Common myeloid progenitor, CD34-positive (primary cell): ENCODE data around the gene RALGDS.

ENCODE experiments used
- CTCF ChIA-PET: fragments of 350-600 bp; sonication (Branson Sonifier 250); formaldehyde crosslinking; loops from one replicate; lab custom pipeline; 2021; ENCODE audit warnings: antibody characterized with exemption; lab: Charles Lee
- POLR2A ChIA-PET: fragments of 350-600 bp; sonication (Branson Sonifier 250); formaldehyde crosslinking; loops from one replicate; lab custom pipeline; 2021; ENCODE audit warnings: antibody characterized with exemption; lab: Charles Lee
- DNase-seq, 3 donors: peaks; one replicate each; pipeline versions ENCODE4 v3.0.0 to v3.0.0-alpha.2; 2013
- H3K27ac ChIP-seq, 2 experiments: 1 replicate in 1 of 2; 2 replicates in 1 of 2; pipeline ENCODE4 v1.7.0; 2013; ENCODE audit warnings: inconsistent platforms in 2 of 2, low read length in 2 of 2, mild to moderate bottlenecking in 2 of 2, low read depth in 1 of 2, moderate library complexity in 1 of 2; ENCODE audit not compliant: severe bottlenecking in 2 of 2, insufficient read depth in 1 of 2, poor library complexity in 1 of 2
- H3K27me3 ChIP-seq, 5 experiments: replicated peaks in 2 of 5; 1 replicate in 3 of 5; 2 replicates in 2 of 5; pipeline versions ENCODE4 v1.6.1 to v1.7.0; 2013; ENCODE audit warnings: low read length in 4 of 5, mild to moderate bottlenecking in 2 of 5, moderate library complexity in 2 of 5, inconsistent platforms in 1 of 5; ENCODE audit not compliant: insufficient read depth in 5 of 5, control insufficient read depth in 4 of 5
- H3K36me3 ChIP-seq, 4 experiments: 1 replicate in 2 of 4; 2 replicates in 2 of 4; pipeline versions ENCODE4 v1.6.1 to v1.7.0; 2013; ENCODE audit warnings: low read length in 3 of 4, control low read depth in 1 of 4, mild to moderate bottlenecking in 1 of 4; ENCODE audit not compliant: control insufficient read depth in 4 of 4, insufficient read depth in 4 of 4
- H3K4me1 ChIP-seq, 4 experiments: 1 replicate in 3 of 4; 2 replicates in 1 of 4; pipeline versions ENCODE4 v1.6.1 to v1.7.1; 2013; ENCODE audit warnings: low read length in 3 of 4, mild to moderate bottlenecking in 3 of 4, control low read depth in 1 of 4, inconsistent platforms in 1 of 4, moderate library complexity in 1 of 4; ENCODE audit not compliant: control insufficient read depth in 4 of 4, insufficient read depth in 4 of 4; ENCODE audit errors: control extremely low read depth in 1 of 4
- H3K4me3 ChIP-seq, 7 experiments: 1 replicate in 4 of 7; 2 replicates in 3 of 7; pipeline versions ENCODE4 v1.5.1 to v1.7.0; 2013; ENCODE audit warnings: mild to moderate bottlenecking in 7 of 7, low read length in 6 of 7, moderate library complexity in 6 of 7, inconsistent platforms in 2 of 7, low read depth in 2 of 7, control low read depth in 1 of 7; ENCODE audit not compliant: insufficient read depth in 4 of 7, control insufficient read depth in 1 of 7; ENCODE audit errors: extremely low read depth in 1 of 7
- H3K9me3 ChIP-seq, 5 experiments: 1 replicate in 4 of 5; 2 replicates in 1 of 5; pipeline versions ENCODE4 v1.6.1 to v1.7.1; 2013; ENCODE audit warnings: low read length in 4 of 5, mild to moderate bottlenecking in 2 of 5, inconsistent platforms in 1 of 5, low read depth in 1 of 5, moderate library complexity in 1 of 5; ENCODE audit not compliant: control insufficient read depth in 4 of 5, insufficient read depth in 2 of 5; ENCODE audit errors: control extremely low read depth in 1 of 5
- WGBS: methylation state at CpG from one replicate; pipeline ENCODE4 v1.1.5; 2013; ENCODE audit not compliant: insufficient coverage; 5-methylcytosine and 5-hydroxymethylcytosine counted together

RALGDS gene

DNA sequence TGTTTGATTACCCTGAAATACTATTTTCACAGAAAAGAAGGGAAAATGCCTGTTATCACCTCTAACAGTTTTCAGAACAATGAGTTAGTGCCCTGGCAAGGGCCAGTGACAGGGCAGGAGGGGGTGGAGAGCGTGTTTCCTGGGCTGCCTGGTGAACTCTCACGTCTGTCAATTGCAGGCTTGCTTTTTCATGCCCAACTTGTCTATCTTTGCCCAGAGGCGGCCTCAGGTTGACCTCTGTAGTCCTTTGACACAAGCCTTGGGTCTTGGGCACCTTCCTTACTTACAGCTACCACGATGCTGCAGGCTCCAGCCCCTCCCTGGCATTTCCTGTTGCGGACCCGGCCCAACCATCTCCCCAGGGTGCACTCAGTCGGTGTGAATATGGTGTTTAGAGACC lies 61.4 kb downstream of the RALGDS start:
- POLR2A ChIA-PET, result interaction anchor here (0.6 kb wide), 1 partner anchor 38 kb away, joined by 5 read pairs; no protein-coding TSS in a partner anchor
- H3K4me1 ChIP-seq, result peaks cover 5 to 76% (median 70%) of the 10 kb centered on the region in 4 experiments
- no peaks in the 10 kb centered on the region for H3K27me3 ChIP-seq
- H3K27ac ChIP-seq, result peak overlapping the region in 1 of 2 experiments; percentile 77
- DNase-seq, result peak in 2 of 3 donors; percentile 11 to 35
- peaks cover 2 to 43% (median 16%) of the 10 kb centered on the region in 4 experiments for H3K36me3 ChIP-seq
- H3K9me3 ChIP-seq, result no peaks in the 10 kb centered on the region
- 16% methylated on average over 4 of the region's 7 CpGs for WGBS
- CTCF ChIA-PET, result interaction anchor here (0.7 to 2.6 kb wide), 7 partner anchors 8 to 89 kb away, joined by 3 to 14 read pairs (median 3); no protein-coding TSS in a partner anchor
- H3K4me3 ChIP-seq, result peak overlapping the region in 3 of 7 experiments; percentile 22 to 44 (median 38)

DNA sequence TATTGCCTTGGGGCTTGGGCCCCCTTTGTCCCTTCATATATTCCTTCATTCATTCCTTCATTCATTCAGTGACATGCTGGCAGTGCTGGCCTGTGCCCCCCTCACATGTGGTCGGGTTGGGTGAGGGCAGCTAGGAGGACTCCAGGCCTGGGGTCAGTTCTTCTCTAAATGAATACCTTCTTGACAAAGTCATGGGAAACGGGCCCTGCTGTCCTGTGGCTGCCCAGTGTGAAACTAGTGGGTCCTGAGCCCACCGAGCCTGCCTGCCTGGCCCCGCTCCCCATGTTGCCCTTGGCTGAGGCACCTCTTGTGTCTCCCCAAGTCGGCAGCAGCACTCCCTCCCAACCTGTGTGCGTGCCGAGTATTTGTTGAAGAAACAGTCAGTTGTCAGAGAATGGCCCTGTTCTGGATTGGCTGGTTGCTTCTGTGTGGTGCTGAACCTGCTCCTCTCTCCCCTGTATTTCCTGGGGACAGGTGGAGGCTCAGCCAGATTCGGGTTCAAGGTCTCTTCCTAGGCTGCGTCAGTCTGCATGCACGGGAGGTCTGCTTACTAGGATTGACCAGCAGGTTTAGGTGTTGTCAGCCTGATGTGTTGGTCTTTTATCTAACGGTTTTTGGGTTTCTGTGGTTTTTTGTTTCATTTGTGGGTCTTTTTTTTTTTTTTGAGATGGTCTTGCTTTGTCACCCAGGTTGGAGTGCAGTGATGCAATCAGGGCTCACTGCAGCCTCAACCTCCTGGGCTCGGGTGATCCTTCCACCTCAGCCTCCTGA lies 62.3 kb downstream of the RALGDS start:
- Histone ChIP-seq H3K27ac (peak overlapping the region; percentile 43 to 77), H3K4me1 (peaks cover 5 to 71% (median 68%) of the 10 kb centered on the region in 4 experiments), H3K27me3 (no peaks in the 10 kb centered on the region), H3K4me3 (peak overlapping the region in 1 of 7 experiments; percentile 28), H3K36me3 (peaks cover 2 to 46% (median 24%) of the 10 kb centered on the region in 4 experiments), H3K9me3 (no peaks in the 10 kb centered on the region)
- DNase-seq, result peak; percentile 25 to 78 (median 68)
- WGBS, result 64% methylated on average over 10 of the region's 12 CpGs
- ChIA-PET POLR2A (interaction anchor here (0.8 kb wide), 1 partner anchor 28 kb away, joined by 3 read pairs; the partner anchor contains the start of gene GTF3C5), CTCF (interaction anchor here (1.1 to 2.7 kb wide), 6 partner anchors 10 to 90 kb away, joined by 3 to 15 read pairs (median 6); no protein-coding TSS in a partner anchor)

DNA sequence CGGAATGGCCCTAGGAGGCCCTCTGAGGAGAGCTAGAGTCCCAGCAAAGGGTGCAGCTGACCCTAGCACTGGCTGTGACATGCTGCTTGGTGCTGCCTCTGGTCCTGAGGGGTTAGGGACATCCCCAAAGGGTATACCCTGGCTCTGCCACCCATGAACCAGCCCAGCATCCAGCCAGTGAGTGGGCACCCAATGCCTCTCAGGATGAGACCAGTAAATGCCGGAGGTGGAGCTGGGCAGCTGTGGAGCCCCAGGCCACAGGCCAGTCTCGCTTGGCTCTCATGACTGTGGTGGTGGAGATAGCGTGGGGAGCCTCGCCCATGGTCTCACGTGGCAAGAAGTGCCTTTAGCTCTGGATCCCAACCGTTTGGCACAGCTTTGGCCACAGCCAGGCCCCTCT lies 63.0 kb downstream of the RALGDS start:
- peaks cover 5 to 65% (median 62%) of the 10 kb centered on the region in 4 experiments for H3K4me1 ChIP-seq
- no peaks in the 10 kb centered on the region for H3K27me3 ChIP-seq
- H3K27ac ChIP-seq, result peak overlapping the region in 1 of 2 experiments; percentile 77
- DNase-seq, result no peak
- no peaks in the 10 kb centered on the region for H3K9me3 ChIP-seq
- H3K36me3 ChIP-seq, result peaks cover 2 to 52% (median 27%) of the 10 kb centered on the region in 4 experiments
- ChIA-PET CTCF (interaction anchor here (1.1 to 2.7 kb wide), 9 partner anchors 9 to 89 kb away, joined by 3 to 15 read pairs (median 5); no protein-coding TSS in a partner anchor), POLR2A (interaction anchor here (0.8 kb wide), 1 partner anchor 27 kb away, joined by 3 read pairs; the partner anchor contains the start of gene GTF3C5)
- WGBS, result 93% methylated on average over 7 of the region's 7 CpGs
- H3K4me3 ChIP-seq, result peak overlapping the region in 1 of 7 experiments; percentile 51

- 95% methylated on average over 11 of the region's 12 CpGs for WGBS
- Histone ChIP-seq H3K27ac (peak overlapping the region in 1 of 2 experiments; percentile 77), H3K4me1 (peaks cover 5 to 63% (median 59%) of the 10 kb centered on the region in 4 experiments), H3K4me3 (peak overlapping the region in 1 of 7 experiments; percentile 51), H3K9me3 (no peaks in the 10 kb centered on the region), H3K36me3 (peaks cover 2 to 56% (median 29%) of the 10 kb centered on the region in 4 experiments), H3K27me3 (no peaks in the 10 kb centered on the region)
- CTCF ChIA-PET, result interaction anchor here (0.6 to 2.7 kb wide), 14 partner anchors 9 to 90 kb away, joined by 3 to 15 read pairs (median 4); no protein-coding TSS in a partner anchor
- DNase-seq, result no peak
- POLR2A ChIA-PET, result no interaction called here
Observed at GRCh38 chr9:133057553-133057952, 63.5 kb downstream of the RALGDS start.

DNA sequence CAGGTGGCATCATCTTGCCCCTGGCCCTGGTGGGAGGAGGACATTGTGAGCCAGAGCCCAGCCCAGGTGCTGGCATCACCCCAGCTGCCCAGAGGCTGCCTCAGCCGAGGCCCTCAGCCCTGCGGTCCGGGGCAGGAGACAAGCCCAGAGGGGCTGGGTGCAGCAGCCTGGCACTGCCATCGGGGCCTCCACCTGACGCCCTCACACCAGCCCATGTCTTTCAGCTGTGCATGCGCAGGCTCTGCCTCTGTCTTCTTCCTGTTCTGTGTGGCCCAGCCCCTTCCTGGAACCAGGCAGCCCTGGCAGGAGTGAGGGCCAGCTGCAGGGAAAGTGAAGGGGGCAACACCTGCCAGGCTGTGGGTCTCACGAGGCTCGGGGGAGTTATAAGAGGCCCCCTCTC lies 64.0 kb downstream of the RALGDS start:
- Histone ChIP-seq H3K4me3 (peak overlapping the region in 3 of 7 experiments; percentile 11 to 51 (median 16)), H3K27ac (peak overlapping the region in 1 of 2 experiments; percentile 77), H3K4me1 (peaks cover 5 to 60% (median 57%) of the 10 kb centered on the region in 4 experiments), H3K9me3 (no peaks in the 10 kb centered on the region), H3K36me3 (peaks cover 2 to 61% (median 32%) of the 10 kb centered on the region in 4 experiments), H3K27me3 (no peaks in the 10 kb centered on the region)
- 22% methylated on average over 5 of the region's 8 CpGs for WGBS
- peak; percentile 46 to 86 (median 78) for DNase-seq
- ChIA-PET POLR2A (interaction anchor here (0.5 to 0.8 kb wide), 2 partner anchors 10 to 418 kb away, joined by 3 to 4 read pairs; no protein-coding TSS in a partner anchor), CTCF (interaction anchor here (0.6 to 2.7 kb wide), 13 partner anchors 8 to 90 kb away, joined by 3 to 15 read pairs (median 4); no protein-coding TSS in a partner anchor)

DNA sequence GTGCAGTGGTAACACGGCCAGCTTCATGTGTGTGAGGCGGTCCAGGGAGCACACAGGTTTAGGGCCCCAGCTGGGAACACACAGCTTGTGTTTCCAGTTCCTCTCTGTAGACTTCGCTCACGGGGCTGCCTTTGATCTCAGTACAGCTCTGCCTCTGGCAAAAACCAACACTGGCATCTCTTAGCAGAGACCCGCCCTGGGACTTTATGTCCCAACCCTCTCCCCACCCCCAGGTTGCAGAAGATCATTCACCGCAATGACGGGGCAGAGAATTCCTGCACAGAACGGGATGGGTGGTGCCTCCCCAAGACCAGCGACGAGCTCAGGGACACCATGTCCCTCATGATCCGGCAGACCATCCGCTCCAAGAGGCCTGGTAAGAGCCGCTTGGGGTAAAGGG lies 64.5 kb downstream of the RALGDS start:
- Histone ChIP-seq H3K27me3 (no peaks in the 10 kb centered on the region), H3K4me1 (peaks cover 5 to 55% (median 53%) of the 10 kb centered on the region in 4 experiments), H3K36me3 (peaks cover 2 to 66% (median 36%) of the 10 kb centered on the region in 4 experiments), H3K27ac (no peak overlapping the region), H3K4me3 (peak overlapping the region in 1 of 7 experiments; percentile 16), H3K9me3 (no peaks in the 10 kb centered on the region)
- DNase-seq, result no peak
- ChIA-PET POLR2A (interaction anchor here (0.5 to 0.8 kb wide), 2 partner anchors 9 to 418 kb away, joined by 3 to 4 read pairs; no protein-coding TSS in a partner anchor), CTCF (interaction anchor here (0.7 to 2.7 kb wide), 10 partner anchors 11 to 91 kb away, joined by 3 to 15 read pairs (median 4); no protein-coding TSS in a partner anchor)
- 91% methylated on average over 13 of the region's 13 CpGs for WGBS
